K562 (cell line): ENCODE data around the gene MAPK1IP1L. TPM values are rescaled to one million over a fixed set of nuclear protein-coding genes. Genes with fewer than 3 reads are reported as not detected.

Source experiments
- ATAC-seq: fragments of 200-7000 bp; cut with Tn5 transposase; 3 replicates; pipeline ENCODE4 v1.9.1; 2020; ENCODE audit warnings: moderate library complexity
- BruUV-seq: library from RNA; stranded (reverse); fragments of 400-500 nt; replicated peaks from 2 replicates; lab custom pipeline; 2021; lab: Mats Ljungman, UMichigan
- CTCF ChIA-PET: fragments of 300-600 bp; formaldehyde crosslinking; extraction: SDS; loops from one replicate; lab custom pipeline; 2021; ENCODE audit warnings: low intra/inter-chr PET ratio; lab: Yijun Ruan, JAX
- POLR2A ChIA-PET: fragments of 300-600, 350-650 bp; sonication (Branson Sonifier 250); formaldehyde crosslinking; extraction: SDS; loops from one replicate; lab custom pipeline; 2021; ENCODE audit warnings: antibody characterized with exemption, inconsistent platforms; lab: Yijun Ruan, JAX
- DNase-seq, 4 experiments: peaks; one replicate each; pipeline versions ENCODE4 v3.0.0 to v3.0.0-alpha.2; 2011 to 2018; ENCODE audit warnings: low spot score in 3 of 4, mixed read lengths in 3 of 4; ENCODE audit errors: extremely low read depth in 1 of 4
- FAIRE-seq: peaks from 2 replicates; lab custom pipeline; 2011; peaks lifted over from hg19 to GRCh38; lab: Jason Lieb, UNC
- H2AFZ ChIP-seq: 2 replicates; pipeline ENCODE4 v1.6.0; 2011; ENCODE audit warnings: low read depth, low read length, control low read depth, inconsistent platforms
- H3K27ac ChIP-seq: fragments of 200-600 bp; 3 replicates; pipeline ENCODE4 v1.8.0; 2011; ENCODE audit warnings: low read depth, mild to moderate bottlenecking, control low read depth, inconsistent platforms, low read length, moderate library complexity, mixed read lengths; ENCODE audit errors: extremely low read depth
- H3K27me3 ChIP-seq, 2 experiments: fragments of 300-600 bp in 1 of 2; 2 replicates in 1 of 2; 3 replicates in 1 of 2; pipeline versions ENCODE4 v1.6.0 to v1.8.0; 2011; ENCODE audit warnings: inconsistent platforms in 2 of 2, low read length in 2 of 2, mild to moderate bottlenecking in 1 of 2, mixed read lengths in 1 of 2, moderate library complexity in 1 of 2; ENCODE audit not compliant: control insufficient read depth in 2 of 2, insufficient read depth in 2 of 2
- H3K36me3 ChIP-seq: fragments of 300-600 bp; 3 replicates; pipeline ENCODE4 v1.8.0; 2011; ENCODE audit warnings: mild to moderate bottlenecking, low read length, inconsistent platforms; ENCODE audit not compliant: control insufficient read depth, insufficient read depth
- H3K4me1 ChIP-seq, 2 experiments: fragments of 200-600 bp in 1 of 2; replicated peaks in 1 of 2; 2 replicates in 1 of 2; 3 replicates in 1 of 2; pipeline versions ENCODE4 v1.5.1 to v1.8.0; 2011; ENCODE audit warnings: inconsistent platforms in 2 of 2, low read length in 2 of 2, mild to moderate bottlenecking in 1 of 2, mixed read lengths in 1 of 2, moderate library complexity in 1 of 2; ENCODE audit not compliant: control insufficient read depth in 2 of 2, insufficient read depth in 2 of 2
- H3K4me2 ChIP-seq: 2 replicates; pipeline ENCODE4 v1.6.1; 2011; ENCODE audit warnings: low read length, control low read depth, inconsistent platforms, mixed read lengths; ENCODE audit not compliant: insufficient read depth
- H3K4me3 ChIP-seq: fragments of 200-600 bp; sonication (generic), shearing (Covaris generic); 2 replicates; pipeline ENCODE4 v1.5.1; 2016; ENCODE audit warnings: control low read depth, inconsistent platforms
- H3K79me2 ChIP-seq: fragments of 200-600 bp; 3 replicates; pipeline ENCODE4 v1.8.0; 2011; ENCODE audit warnings: low read length, inconsistent platforms; ENCODE audit not compliant: control insufficient read depth, insufficient read depth
- H3K9ac ChIP-seq, 2 experiments: 2 replicates each; pipeline versions ENCODE4 v1.6.0 to v1.6.1; 2011; ENCODE audit warnings: low read depth in 2 of 2, low read length in 2 of 2, control low read depth in 1 of 2, inconsistent platforms in 1 of 2, mild to moderate bottlenecking in 1 of 2, mixed read lengths in 1 of 2; ENCODE audit not compliant: insufficient read depth in 1 of 2
- H3K9me1 ChIP-seq: one replicate; pipeline ENCODE4 v1.6.0; 2011; ENCODE audit warnings: inconsistent platforms, mild to moderate bottlenecking, low read length, moderate library complexity; ENCODE audit not compliant: control insufficient read depth, insufficient read depth
- H3K9me3 ChIP-seq: replicated peaks from 2 replicates; pipeline ENCODE4 v1.5.1; 2011; ENCODE audit warnings: low read depth, low read length, inconsistent platforms; ENCODE audit not compliant: control insufficient read depth, insufficient read depth
- H4K20me1 ChIP-seq: replicated peaks from 2 replicates; pipeline ENCODE4 v1.6.1; 2011; ENCODE audit warnings: low read length, inconsistent platforms, mixed read lengths; ENCODE audit not compliant: control insufficient read depth, insufficient read depth
- FOXA3 ChIP-seq, 2 experiments: fragments of 450-650 bp in 1 of 2; sonication (generic) in 1 of 2; formaldehyde crosslinking; IDR thresholded peaks in 1 of 2; conservative IDR thresholded peaks in 1 of 2; 2 replicates each; pipeline versions ENCODE4 v1.4.0 to v1.8.0; 2020 to 2022; ENCODE audit warnings: mild to moderate bottlenecking in 2 of 2, missing genetic modification reagents in 1 of 2
- NFIX ChIP-seq: fragments of 250-450 bp; sonication (Bioruptor Pico); IDR thresholded peaks from 2 replicates; pipeline ENCODE4 v1.4.0; 2020; ENCODE audit warnings: low read depth, mild to moderate bottlenecking, moderate library complexity
- TFAP4 ChIP-seq: sonication (generic); formaldehyde crosslinking; IDR thresholded peaks from 2 replicates; pipeline ENCODE4 v1.8.0; 2022; ENCODE audit warnings: missing genetic modification reagents, mild to moderate bottlenecking, moderate library complexity, borderline replicate concordance
- ZNF589 ChIP-seq: fragments of 200-800 bp; sonication (Bioruptor generic); IDR thresholded peaks from 2 replicates; pipeline ENCODE4 v1.6.1; 2016; ENCODE audit warnings: low read depth, missing genetic modification characterization, missing compliant biosample characterization
- ZNF592 ChIP-seq: fragments of 450-650 bp; IDR thresholded peaks from 2 replicates; pipeline ENCODE4 v1.6.1; 2017; ENCODE audit warnings: antibody characterized with exemption, mild to moderate bottlenecking
- ZNF639 ChIP-seq, 2 experiments: fragments of 200-800 bp in 1 of 2; sonication (Bioruptor generic) in 1 of 2; sonication (generic) in 1 of 2; formaldehyde crosslinking in 1 of 2; IDR thresholded peaks in 1 of 2; conservative IDR thresholded peaks in 1 of 2; 2 replicates each; pipeline versions ENCODE4 v1.5.0 to v1.6.1; 2016 to 2020; ENCODE audit warnings: missing compliant biosample characterization in 1 of 2, missing genetic modification characterization in 1 of 2, missing genetic modification reagents in 1 of 2
- WGBS: fragments of 100-300 bp; shearing (Covaris generic); methylation state at CpG from one replicate; pipeline ENCODE4 v1.1.6; 2016; ENCODE audit warnings: low coverage, mixed read lengths; ENCODE audit not compliant: insufficient coverage; ENCODE audit errors: missing lambda C conversion rate; 5-methylcytosine and 5-hydroxymethylcytosine counted together
- in situ Hi-C: fragments of 300-500 bp; cut with MboI; formaldehyde crosslinking; loops from 4 replicates; pipeline ENCODE4 v1.15.0; 2018; ENCODE audit warnings: inconsistent platforms, mixed read lengths
- intact Hi-C: fragments of 100-400 bp; cut with micrococcal nuclease; formaldehyde crosslinking; loops from 2 replicates; pipeline ENCODE4 v1.14.2; 2022
- polyA plus RNA-seq, 8 experiments: library from polyadenylated mRNA; depleted of rRNA in 4 of 8; stranded (reverse) in 5 of 8; unstranded in 3 of 8; fragments of >200 nt; fragmentation: Nextera tagmentation in 2 of 8; fragmentation: Illumina TruSeq in 1 of 8; extraction: Ambion mirVana in 2 of 8; extraction: Trizol in 1 of 8; gene quantifications; 2 replicates each; pipeline versions ENCODE4 v1.2.1 to v1.2.3, GENCODE V29; 2011 to 2014; ENCODE audit warnings: inconsistent platforms in 1 of 8, missing spikeins in 1 of 8
- total RNA-seq, 7 experiments: library from RNA; depleted of rRNA in 6 of 7; stranded (reverse); fragments of >200 nt in 6 of 7; fragmentation: Illumina TruSeq in 2 of 7; extraction: Trizol in 2 of 7; gene quantifications; 2 replicates each; pipeline versions ENCODE4 v1.2.1 to v1.2.3, GENCODE V29; 2011 to 2021; ENCODE audit warnings: low replicate concordance in 1 of 7

MAPK1IP1L gene
- total and polyA plus RNA-seq, 9 of the 15 experiments (the other 6 are each of a cell fraction or from before 2014, with no cell fraction given) = 32.7 to 99.4 (median 49.8) TPM

- no TSS peak for BruUV-seq
- H2AFZ ChIP-seq = peak overlapping the region; percentile 98
- DNase-seq (peak in 1 of 4 experiments; percentile 46), FAIRE-seq (peak; percentile 70), ATAC-seq (peak; percentile 30)
- H3K9me1 ChIP-seq = no peaks in the 10 kb centered on the region
- H3K36me3 ChIP-seq = peaks cover 5% of the 10 kb centered on the region; the same call in 1 of the 3 replicates
- ChIA-PET POLR2A (interaction anchor here (1.4 kb wide), 1 partner anchor 22 kb away, joined by 7 read pairs; no protein-coding TSS in a partner anchor), CTCF (no interaction called here)
- H3K9me3 ChIP-seq = peaks cover 13% of the 10 kb centered on the region
- H3K4me3 ChIP-seq = no peak overlapping the region; the same call in 1 of the 2 replicates
- in situ Hi-C loops (no loop called here), intact Hi-C loops (loop anchor here (5.0 kb wide), 2 partner anchors 50 to 325 kb away; partner anchors contain the start of gene MAPK1IP1L)
- H3K27ac ChIP-seq = peak overlapping the region; percentile 99
- H4K20me1 ChIP-seq = no peaks in the 10 kb centered on the region
- no peaks in the 10 kb centered on the region for H3K79me2 ChIP-seq
- H3K4me1 ChIP-seq = peaks cover 4 to 32% of the 10 kb centered on the region in 2 experiments; a peak in 4 of 5 replicates
- WGBS = 8% methylated on average over 7 of the region's 7 CpGs
- H3K27me3 ChIP-seq = no peaks in the 10 kb centered on the region
- H3K9ac ChIP-seq = peak overlapping the region; percentile 68 to 82
- H3K4me2 ChIP-seq = peak overlapping the region; percentile 73
- TF ChIP-seq ZNF589 (CRISPR knock-in tag) = peak; percentile 67; the same call in 1 of the 2 replicates
- TF ChIP-seq TFAP4 (CRISPR knock-in tag) = peak; percentile 56; the same call in 1 of the 2 replicates
- TF ChIP-seq NFIX = no peak
- TF ChIP-seq FOXA3 (CRISPR knock-in tag; conservative IDR thresholded peaks at IDR 0.05 in 1 of 2, IDR thresholded peaks at IDR 0.05 in 1 of 2) = 0 out of 4 replicates have a peak, but pooled peaks of 1 of the 2 experiments have one; percentile 8
- peak; percentile 82 for TF ChIP-seq ZNF592
- TF ChIP-seq ZNF639 (CRISPR knock-in tag; conservative IDR thresholded peaks at IDR 0.05 in 1 of 2, IDR thresholded peaks at IDR 0.05 in 1 of 2) = peak in 1 of 2 experiments; percentile 36; a peak in 1 of 4 replicates
These were observed 50.7 kb downstream of the MAPK1IP1L start for GRCh38 chr14:55102141-55102621.
